Limb (tissue), 2 donors: ENCODE data around the gene FIGNL1.

ENCODE experiments used
- DNase-seq, 2 donors: peaks; one replicate each; pipeline ENCODE4 v3.0.0-alpha.2; 2016; ENCODE audit errors: extremely low spot score in 2 of 2

Gene FIGNL1

GRCh38 chr7:50397971-50398324, 52.2 kb downstream of the FIGNL1 start:
- no peak for DNase-seq

GRCh38 chr7:50397320-50397970, 52.7 kb downstream of the FIGNL1 start:
- DNase-seq = no peak

DNA sequence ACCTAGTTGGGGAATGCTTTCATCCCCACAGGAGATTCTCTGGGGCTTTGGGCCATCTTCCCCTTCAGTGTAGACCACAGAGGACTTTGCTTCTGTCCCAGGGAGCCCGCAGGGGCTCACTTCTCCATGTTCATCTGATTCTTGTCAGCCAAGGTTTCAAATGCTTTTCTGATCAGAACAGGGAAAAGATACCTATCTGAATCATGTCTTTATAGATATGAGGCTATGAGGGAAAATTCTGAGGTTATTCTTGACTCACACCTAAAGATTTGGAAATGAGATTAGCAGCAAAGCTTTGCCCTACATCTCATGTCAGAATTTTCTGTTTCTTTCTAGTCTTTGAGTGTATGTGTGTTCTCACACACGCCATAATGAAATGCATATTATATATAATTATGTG, 53.3 kb downstream of the FIGNL1 start:
- no peak for DNase-seq

DNA sequence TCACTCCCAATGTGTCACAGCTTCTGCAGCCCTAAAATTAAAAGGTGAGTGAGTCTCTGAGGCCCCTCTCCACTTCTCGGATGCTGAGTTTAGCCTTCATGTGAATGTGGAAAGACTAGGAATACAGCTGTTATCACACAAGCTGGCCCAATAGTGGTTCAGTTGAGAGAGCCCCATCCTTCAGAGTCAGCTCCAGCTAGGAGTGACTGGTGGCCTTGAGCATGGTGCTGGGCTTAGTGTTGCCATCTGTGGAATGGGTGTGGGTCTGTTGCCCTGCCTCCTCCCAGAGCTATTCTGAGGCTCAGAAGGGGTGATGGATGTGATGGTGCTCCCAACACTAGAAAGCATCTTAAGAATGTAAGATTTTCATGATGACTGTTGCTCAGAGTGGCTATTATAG, 55.8 kb downstream of the FIGNL1 start:
- DNase-seq = no peak
